Rectal smooth muscle tissue (tissue), 1 donor: Measurements from ENCODE around the gene PLET1.

Experiments
- H3K27ac ChIP-seq: one replicate; pipeline ENCODE4 v1.7.0; 2013; ENCODE audit warnings: low read depth, low read length, inconsistent platforms
- H3K27me3 ChIP-seq: one replicate; pipeline ENCODE4 v1.7.0; 2013; ENCODE audit warnings: low read length; ENCODE audit not compliant: control insufficient read depth, insufficient read depth
- H3K36me3 ChIP-seq: one replicate; pipeline ENCODE4 v1.7.0; 2013; ENCODE audit warnings: low read length; ENCODE audit not compliant: control insufficient read depth, insufficient read depth
- H3K4me1 ChIP-seq: one replicate; pipeline ENCODE4 v1.7.0; 2013; ENCODE audit warnings: low read length; ENCODE audit not compliant: control insufficient read depth, insufficient read depth
- H3K4me3 ChIP-seq: one replicate; pipeline ENCODE4 v1.7.0; 2013; ENCODE audit warnings: low read length
- H3K9ac ChIP-seq: one replicate; pipeline ENCODE4 v1.7.0; 2013; ENCODE audit warnings: low read length

Gene PLET1

GRCh38 chr11:112260490-112260889, at the start of gene PLET1:
PLET1 (minus strand) TSS chr11:112260860; CDS start chr11:112260589, 271 bp downstream.
- H3K9ac ChIP-seq: no peak within 1 kb of the TSS
- no peaks in the 10 kb centered on the region for H3K4me1 ChIP-seq
- H3K27ac ChIP-seq: no peak within 1 kb of the TSS
- no peaks in the 10 kb centered on the region for H3K36me3 ChIP-seq
- H3K27me3 ChIP-seq: no peaks in the 10 kb centered on the region
- no peak within 1 kb of the TSS for H3K4me3 ChIP-seq

GRCh38 chr11:112310419-112310818, 49.8 kb upstream of the PLET1 start:
- H3K4me1 ChIP-seq: no peaks in the 10 kb centered on the region
- no peak overlapping the region for H3K27ac ChIP-seq
- H3K9ac ChIP-seq: no peak overlapping the region
- H3K4me3 ChIP-seq: no peak overlapping the region
- no peaks in the 10 kb centered on the region for H3K36me3 ChIP-seq
- H3K27me3 ChIP-seq: no peaks in the 10 kb centered on the region

- Histone ChIP-seq H3K4me1 (no peaks in the 10 kb centered on the region), H3K9ac (no peak overlapping the region), H3K27ac (no peak overlapping the region), H3K36me3 (no peaks in the 10 kb centered on the region), H3K4me3 (no peak overlapping the region), H3K27me3 (no peaks in the 10 kb centered on the region)
Measured at GRCh38 chr11:112308651-112309050, 48.0 kb upstream of the PLET1 start.

- H3K9ac ChIP-seq: no peak overlapping the region
- H3K4me1 ChIP-seq: no peaks in the 10 kb centered on the region
- no peak overlapping the region for H3K27ac ChIP-seq
- H3K27me3 ChIP-seq: no peaks in the 10 kb centered on the region
- no peak overlapping the region for H3K4me3 ChIP-seq
- H3K36me3 ChIP-seq: no peaks in the 10 kb centered on the region
Measured at GRCh38 chr11:112307616-112308015, 47.0 kb upstream of the PLET1 start.

- H3K27me3 ChIP-seq: no peaks in the 10 kb centered on the region
- H3K4me1 ChIP-seq: peaks cover 5% of the 10 kb centered on the region
- no peak overlapping the region for H3K4me3 ChIP-seq
- no peak overlapping the region for H3K27ac ChIP-seq
- no peak overlapping the region for H3K9ac ChIP-seq
- H3K36me3 ChIP-seq: no peaks in the 10 kb centered on the region
Measured at GRCh38 chr11:112306230-112306629, 45.6 kb upstream of the PLET1 start.

- Histone ChIP-seq H3K36me3 (no peaks in the 10 kb centered on the region), H3K27me3 (no peaks in the 10 kb centered on the region), H3K9ac (no peak overlapping the region), H3K27ac (no peak overlapping the region), H3K4me3 (no peak overlapping the region), H3K4me1 (peaks cover 5% of the 10 kb centered on the region)
Measured at GRCh38 chr11:112304914-112305313, 44.3 kb upstream of the PLET1 start.

GRCh38 chr11:112303616-112304015, 43.0 kb upstream of the PLET1 start:
- no peaks in the 10 kb centered on the region for H3K27me3 ChIP-seq
- H3K4me3 ChIP-seq: no peak overlapping the region
- H3K36me3 ChIP-seq: no peaks in the 10 kb centered on the region
- H3K27ac ChIP-seq: no peak overlapping the region
- no peak overlapping the region for H3K9ac ChIP-seq
- H3K4me1 ChIP-seq: peaks cover 5% of the 10 kb centered on the region

GRCh38 chr11:112302226-112302868, 41.7 kb upstream of the PLET1 start:
- no peak overlapping the region for H3K9ac ChIP-seq
- no peak overlapping the region for H3K4me3 ChIP-seq
- no peak overlapping the region for H3K27ac ChIP-seq
- no peaks in the 10 kb centered on the region for H3K27me3 ChIP-seq
- peaks cover 5% of the 10 kb centered on the region for H3K4me1 ChIP-seq
- H3K36me3 ChIP-seq: no peaks in the 10 kb centered on the region

- Histone ChIP-seq H3K4me3 (no peak overlapping the region), H3K9ac (no peak overlapping the region), H3K27me3 (no peaks in the 10 kb centered on the region), H3K4me1 (peaks cover 5% of the 10 kb centered on the region), H3K36me3 (no peaks in the 10 kb centered on the region), H3K27ac (no peak overlapping the region)
Measured at GRCh38 chr11:112300094-112300786, 39.6 kb upstream of the PLET1 start.

- Histone ChIP-seq H3K36me3 (no peaks in the 10 kb centered on the region), H3K27ac (no peak overlapping the region), H3K27me3 (no peaks in the 10 kb centered on the region), H3K9ac (no peak overlapping the region), H3K4me3 (no peak overlapping the region), H3K4me1 (peaks cover 7% of the 10 kb centered on the region)
Measured at GRCh38 chr11:112298535-112298934, 37.9 kb upstream of the PLET1 start.

GRCh38 chr11:112297248-112297866, 36.7 kb upstream of the PLET1 start:
- H3K36me3 ChIP-seq: no peaks in the 10 kb centered on the region
- H3K4me3 ChIP-seq: no peak overlapping the region
- H3K9ac ChIP-seq: no peak overlapping the region
- no peaks in the 10 kb centered on the region for H3K27me3 ChIP-seq
- H3K27ac ChIP-seq: no peak overlapping the region
- peaks cover 6% of the 10 kb centered on the region for H3K4me1 ChIP-seq

GRCh38 chr11:112296044-112296443, 35.4 kb upstream of the PLET1 start:
- Histone ChIP-seq H3K27me3 (no peaks in the 10 kb centered on the region), H3K4me3 (no peak overlapping the region), H3K36me3 (no peaks in the 10 kb centered on the region), H3K4me1 (peaks cover 3% of the 10 kb centered on the region), H3K9ac (no peak overlapping the region), H3K27ac (no peak overlapping the region)
